GM19035 (cell line): ENCODE measurements around the gene SASH1.
"Not testable (repeated sequence)": the region's sequence is repeated elsewhere in the genome, so short reads cannot be mapped to it uniquely, and the experiment has no call there.

Experiments used
- ATAC-seq: cut with Tn5 transposase; IDR thresholded peaks from one replicate; pipeline ENCODE4 v1.9.1; 2021; ENCODE audit not compliant: unreplicated experiment

The SASH1 gene

GRCh38 chr6:148572676-148573335 is 230.2 kb downstream of the SASH1 start:
- ATAC-seq = no peak

GRCh38 chr6:148573922-148574321 is 231.3 kb downstream of the SASH1 start:
- ATAC-seq = no peak

GRCh38 chr6:148577687-148578488 is 235.2 kb downstream of the SASH1 start:
- peak; percentile 94 for ATAC-seq

GRCh38 chr6:148578489-148578814 is 235.8 kb downstream of the SASH1 start:
- peak; percentile 19 for ATAC-seq

GRCh38 chr6:148578837-148579565 is 236.4 kb downstream of the SASH1 start:
- no peak for ATAC-seq

- no peak for ATAC-seq
Measured at GRCh38 chr6:148580442-148580841, 237.8 kb downstream of the SASH1 start.

GRCh38 chr6:148583631-148584030 is 241.0 kb downstream of the SASH1 start:
- no peak for ATAC-seq

- not testable (repeated sequence) for ATAC-seq
Measured at GRCh38 chr6:148585641-148586040, 243.0 kb downstream of the SASH1 start.

GRCh38 chr6:148590883-148591282 is 248.2 kb downstream of the SASH1 start:
- no peak for ATAC-seq

- no peak for ATAC-seq
Measured at GRCh38 chr6:148591656-148592055, 249.0 kb downstream of the SASH1 start.

GRCh38 chr6:148593130-148593812 is 250.6 kb downstream of the SASH1 start:
- ATAC-seq = no peak

- no peak for ATAC-seq
Measured at GRCh38 chr6:148593813-148594170, 251.2 kb downstream of the SASH1 start.

- ATAC-seq = no peak
Measured at GRCh38 chr6:148595550-148595949, 252.9 kb downstream of the SASH1 start.

GRCh38 chr6:148596891-148597455 is 254.3 kb downstream of the SASH1 start:
- no peak for ATAC-seq

- no peak for ATAC-seq
Measured at GRCh38 chr6:148598724-148599123, 256.1 kb downstream of the SASH1 start.

GRCh38 chr6:148599967-148600426 is 257.4 kb downstream of the SASH1 start:
- ATAC-seq = no peak
